Measurements from ENCODE around the gene NCAPD3.
"Not testable (repeated sequence)": the region's sequence is repeated elsewhere in the genome, so short reads cannot be mapped to it uniquely, and the experiment has no call there.

NCAPD3 gene

GRCh38 chr11:134223836-134224709, at the start of gene NCAPD3, which contains the start of gene VPS26B:
Gene NCAPD3 (minus strand): TSS chr11:134223967. CDS start chr11:134223926, 41 bp downstream.
Gene VPS26B (plus strand): TSS chr11:134224671. CDS start chr11:134225123, 452 bp downstream.
- peak; percentile 84 to 91 (median 88) for DNase-seq (ENCODE audit: low read depth in 3 of 3, low spot score in 1 of 3)

GRCh38 chr11:134273317-134273712, 49.5 kb upstream of the NCAPD3 start:
- DNase-seq (ENCODE audit: low read depth in 3 of 3, low spot score in 1 of 3), result no peak

- no peak for DNase-seq (ENCODE audit: low read depth in 3 of 3, low spot score in 1 of 3)
Measured at GRCh38 chr11:134272381-134273316, 48.9 kb upstream of the NCAPD3 start.

GRCh38 chr11:134271978-134272377, 48.2 kb upstream of the NCAPD3 start:
- no peak for DNase-seq (ENCODE audit: low read depth in 3 of 3, low spot score in 1 of 3)

- no peak for DNase-seq (ENCODE audit: low read depth in 3 of 3, low spot score in 1 of 3)
Measured at GRCh38 chr11:134270250-134270714, 46.5 kb upstream of the NCAPD3 start.

- DNase-seq (ENCODE audit: low read depth in 3 of 3, low spot score in 1 of 3), result no peak
Measured at GRCh38 chr11:134267966-134268365, 44.2 kb upstream of the NCAPD3 start.

GRCh38 chr11:134267461-134267860, 43.7 kb upstream of the NCAPD3 start:
- DNase-seq (ENCODE audit: low read depth in 3 of 3, low spot score in 1 of 3), result no peak

GRCh38 chr11:134266841-134267251, 43.1 kb upstream of the NCAPD3 start:
- no peak for DNase-seq (ENCODE audit: low read depth in 3 of 3, low spot score in 1 of 3)

- no peak for DNase-seq (ENCODE audit: low read depth in 3 of 3, low spot score in 1 of 3)
Measured at GRCh38 chr11:134266440-134266839, 42.7 kb upstream of the NCAPD3 start.

GRCh38 chr11:134264966-134265764, 41.4 kb upstream of the NCAPD3 start:
- no peak for DNase-seq (ENCODE audit: low read depth in 3 of 3, low spot score in 1 of 3)

GRCh38 chr11:134261626-134262488, 38.1 kb upstream of the NCAPD3 start:
- DNase-seq (ENCODE audit: low read depth in 3 of 3, low spot score in 1 of 3), result no peak

GRCh38 chr11:134260983-134261382, 37.2 kb upstream of the NCAPD3 start:
- DNase-seq (ENCODE audit: low read depth in 3 of 3, low spot score in 1 of 3), result no peak

- DNase-seq (ENCODE audit: low read depth in 3 of 3, low spot score in 1 of 3), result no peak
Measured at GRCh38 chr11:134260503-134260902, 36.7 kb upstream of the NCAPD3 start.

- no peak for DNase-seq (ENCODE audit: low read depth in 3 of 3, low spot score in 1 of 3)
Measured at GRCh38 chr11:134258577-134258976, 34.8 kb upstream of the NCAPD3 start.

- no peak for DNase-seq (ENCODE audit: low read depth in 3 of 3, low spot score in 1 of 3)
Measured at GRCh38 chr11:134257101-134257500, 33.3 kb upstream of the NCAPD3 start.

GRCh38 chr11:134255184-134255561, 31.4 kb upstream of the NCAPD3 start:
- DNase-seq (ENCODE audit: low read depth in 3 of 3, low spot score in 1 of 3), result not testable (repeated sequence)

GRCh38 chr11:134254433-134255183, 30.8 kb upstream of the NCAPD3 start:
- DNase-seq (ENCODE audit: low read depth in 3 of 3, low spot score in 1 of 3), result no peak

- DNase-seq (ENCODE audit: low read depth in 3 of 3, low spot score in 1 of 3), result peak; percentile 85 to 91 (median 89)
Measured at GRCh38 chr11:134253188-134253993, 29.6 kb upstream of the NCAPD3 start, which contains the start of the genes ACAD8 and THYN1. Gene ACAD8 (plus strand): TSS chr11:134253568. CDS start chr11:134253601, 33 bp downstream. Gene THYN1 (minus strand): TSS chr11:134253352. CDS start chr11:134252882, 470 bp downstream.

Measured in stimulated activated CD4-positive, alpha-beta T cell treated with anti-CD3 and anti-CD28 coated beads, TNF-alpha, amount 100 ng/mL, for 1 hour (primary cell).